Activated CD4-positive, alpha-beta memory T cell treated with anti-CD3 and anti-CD28 coated beads, Interleukin-2, amount 10 ng/mL, durations not matched to agents 7 days and 5 days (primary cell): ENCODE results near the gene TRAFD1. TPM values are rescaled to one million over a fixed set of nuclear protein-coding genes. Genes with fewer than 3 reads are reported as not detected.
A peak's percentile ranks its signal among the peaks of the same experiment; 100 is the strongest.
"Not testable (repeated sequence)": the region's sequence is repeated elsewhere in the genome, so short reads cannot be mapped to it uniquely, and the experiment has no call there.

ENCODE experiments used
- CTCF ChIA-PET: fragments of 350-600 bp; sonication (Branson Sonifier 250); formaldehyde crosslinking; loops from one replicate; lab custom pipeline; 2021; ENCODE audit warnings: antibody characterized with exemption, inconsistent platforms; lab: Charles Lee
- POLR2A ChIA-PET: fragments of 350-600 bp; sonication (Branson Sonifier 250); formaldehyde crosslinking; loops from one replicate; lab custom pipeline; 2021; ENCODE audit warnings: antibody characterized with exemption; lab: Charles Lee
- DNase-seq: peaks from one replicate; pipeline ENCODE4 v3.0.0-alpha.2; 2020
- H3K27ac Mint-ChIP-seq: one replicate; pipeline ENCODE4 v1.8.0; 2021; ENCODE audit warnings: mild to moderate bottlenecking, mixed read lengths
- H3K27me3 Mint-ChIP-seq: one replicate; pipeline ENCODE4 v1.8.0; 2021; ENCODE audit warnings: mixed read lengths
- H3K36me3 Mint-ChIP-seq: one replicate; pipeline ENCODE4 v1.8.0; 2021; ENCODE audit warnings: low read depth, mixed read lengths
- H3K4me1 Mint-ChIP-seq: one replicate; pipeline ENCODE4 v1.8.0; 2021; ENCODE audit warnings: mixed read lengths
- H3K4me3 Mint-ChIP-seq: one replicate; pipeline ENCODE4 v1.8.0; 2021; ENCODE audit warnings: mild to moderate bottlenecking, mixed read lengths
- H3K9me3 Mint-ChIP-seq: one replicate; pipeline ENCODE4 v1.8.0; 2021; ENCODE audit warnings: mixed read lengths
- total RNA-seq, 2 experiments: library from RNA; stranded (reverse); gene quantifications; one replicate each; pipeline ENCODE4 v1.2.3, GENCODE V29; 2021

Gene TRAFD1
- total RNA-seq, result 10 to 100 TPM; 74.8 to 75.5 TPM

- ChIA-PET CTCF (interaction anchor here (0.5 to 3.9 kb wide), 9 partner anchors 13 to 438 kb away, joined by 3 to 12 read pairs (median 3); partner anchors contain the start of genes ERP29, NAA25 and TMEM116), POLR2A (interaction anchor here (0.6 to 13.1 kb wide), 19 partner anchors 14 to 853 kb away, joined by 3 to 343 read pairs (median 4); partner anchors contain the start of genes ERP29, MAPKAPK5, NAA25 and OAS2)
- peaks cover 3% of the 10 kb centered on the region for H3K27me3 Mint-ChIP-seq
- peaks cover 14% of the 10 kb centered on the region for H3K36me3 Mint-ChIP-seq
- DNase-seq, result peak; percentile 99
- H3K4me3 Mint-ChIP-seq, result peak within 1 kb of the TSS; percentile 89
- H3K27ac Mint-ChIP-seq, result peak within 1 kb of the TSS; percentile 81
- H3K9me3 Mint-ChIP-seq, result no peaks in the 10 kb centered on the region
- H3K4me1 Mint-ChIP-seq, result peaks cover 41% of the 10 kb centered on the region
Measured at GRCh38 chr12:112125250-112125999, at the start of gene TRAFD1. TRAFD1 (plus strand) TSS chr12:112125560; CDS start chr12:112130523, 4,963 bp downstream.

- DNase-seq, result no peak
- no peaks in the 10 kb centered on the region for H3K27me3 Mint-ChIP-seq
- H3K4me1 Mint-ChIP-seq, result peaks cover 19% of the 10 kb centered on the region
- no peak overlapping the region for H3K27ac Mint-ChIP-seq
- ChIA-PET CTCF (interaction anchor here (0.6 to 1.8 kb wide), 10 partner anchors 8 to 247 kb away, joined by 3 to 7 read pairs (median 3); no protein-coding TSS in a partner anchor), POLR2A (interaction anchor here (0.9 to 1.0 kb wide), 3 partner anchors 10 to 75 kb away, joined by 3 to 4 read pairs (median 3); no protein-coding TSS in a partner anchor)
- H3K4me3 Mint-ChIP-seq, result no peak overlapping the region
- H3K9me3 Mint-ChIP-seq, result no peaks in the 10 kb centered on the region
- H3K36me3 Mint-ChIP-seq, result peaks cover 52% of the 10 kb centered on the region
Measured at GRCh38 chr12:112087055-112087850, 38.1 kb upstream of the TRAFD1 start.

- Mint-ChIP-seq H3K4me1 (peaks cover 16% of the 10 kb centered on the region), H3K9me3 (no peaks in the 10 kb centered on the region), H3K36me3 (peaks cover 50% of the 10 kb centered on the region), H3K4me3 (no peak overlapping the region), H3K27ac (no peak overlapping the region), H3K27me3 (no peaks in the 10 kb centered on the region)
- ChIA-PET POLR2A (interaction anchor here (0.9 kb wide), 1 partner anchor 20 kb away, joined by 3 read pairs; no protein-coding TSS in a partner anchor), CTCF (interaction anchor here (1.2 to 1.8 kb wide), 2 partner anchors 74 to 94 kb away, joined by 4 to 5 read pairs; no protein-coding TSS in a partner anchor)
- DNase-seq, result no peak
Measured at GRCh38 chr12:112087851-112088250, 37.5 kb upstream of the TRAFD1 start.

- H3K36me3 Mint-ChIP-seq, result peaks cover 47% of the 10 kb centered on the region
- no peaks in the 10 kb centered on the region for H3K9me3 Mint-ChIP-seq
- CTCF ChIA-PET, result no interaction called here
- H3K4me3 Mint-ChIP-seq, result no peak overlapping the region
- H3K27me3 Mint-ChIP-seq, result no peaks in the 10 kb centered on the region
- DNase-seq, result no peak
- H3K4me1 Mint-ChIP-seq, result peaks cover 19% of the 10 kb centered on the region
- H3K27ac Mint-ChIP-seq, result no peak overlapping the region
- POLR2A ChIA-PET, result no interaction called here
Measured at GRCh38 chr12:112091563-112091962, 33.8 kb upstream of the TRAFD1 start.

- Mint-ChIP-seq H3K27ac (peak overlapping the region; percentile 75), H3K27me3 (no peaks in the 10 kb centered on the region), H3K4me1 (peaks cover 34% of the 10 kb centered on the region), H3K4me3 (no peak overlapping the region), H3K36me3 (peaks cover 58% of the 10 kb centered on the region), H3K9me3 (no peaks in the 10 kb centered on the region)
- ChIA-PET CTCF (interaction anchor here (0.7 to 2.6 kb wide), 3 partner anchors 9 to 30 kb away, joined by 3 to 11 read pairs (median 3); no protein-coding TSS in a partner anchor), POLR2A (interaction anchor here (0.7 to 5.9 kb wide), 8 partner anchors 11 to 87 kb away, joined by 3 to 42 read pairs (median 4); partner anchors contain the start of genes NAA25 and TRAFD1)
- DNase-seq, result no peak
Measured at GRCh38 chr12:112096070-112096469, 29.3 kb upstream of the TRAFD1 start.

- no peak for DNase-seq
- Mint-ChIP-seq H3K27ac (peak overlapping the region; percentile 75), H3K36me3 (peaks cover 57% of the 10 kb centered on the region), H3K9me3 (no peaks in the 10 kb centered on the region), H3K4me1 (peaks cover 36% of the 10 kb centered on the region), H3K4me3 (no peak overlapping the region), H3K27me3 (no peaks in the 10 kb centered on the region)
- ChIA-PET POLR2A (interaction anchor here (0.7 to 5.9 kb wide), 9 partner anchors 10 to 87 kb away, joined by 3 to 42 read pairs (median 4); partner anchors contain the start of genes NAA25 and TRAFD1), CTCF (interaction anchor here (0.7 to 2.6 kb wide), 4 partner anchors 10 to 30 kb away, joined by 3 to 11 read pairs (median 3); no protein-coding TSS in a partner anchor)
Measured at GRCh38 chr12:112096667-112097066, 28.7 kb upstream of the TRAFD1 start.

GRCh38 chr12:112097641-112098040, 27.7 kb upstream of the TRAFD1 start:
- CTCF ChIA-PET, result interaction anchor here (0.6 to 2.6 kb wide), 6 partner anchors 9 to 391 kb away, joined by 3 to 11 read pairs (median 4); no protein-coding TSS in a partner anchor
- peaks cover 39% of the 10 kb centered on the region for H3K4me1 Mint-ChIP-seq
- H3K27ac Mint-ChIP-seq, result no peak overlapping the region
- peaks cover 53% of the 10 kb centered on the region for H3K36me3 Mint-ChIP-seq
- no peaks in the 10 kb centered on the region for H3K9me3 Mint-ChIP-seq
- no peaks in the 10 kb centered on the region for H3K27me3 Mint-ChIP-seq
- POLR2A ChIA-PET, result interaction anchor here (0.6 to 5.9 kb wide), 6 partner anchors 8 to 33 kb away, joined by 3 to 42 read pairs (median 8); partner anchors contain the start of genes NAA25 and TRAFD1
- no peak overlapping the region for H3K4me3 Mint-ChIP-seq
- DNase-seq, result no peak

- peaks cover 58% of the 10 kb centered on the region for H3K36me3 Mint-ChIP-seq
- CTCF ChIA-PET, result interaction anchor here (1.3 to 1.4 kb wide), 2 partner anchors 14 to 156 kb away, joined by 3 read pairs; no protein-coding TSS in a partner anchor
- not testable (repeated sequence) for H3K9me3 Mint-ChIP-seq, DNase-seq, H3K27me3 Mint-ChIP-seq, H3K27ac Mint-ChIP-seq, H3K4me3 Mint-ChIP-seq
- peaks cover 50% of the 10 kb centered on the region for H3K4me1 Mint-ChIP-seq
- POLR2A ChIA-PET, result interaction anchor here (5.9 kb wide), 1 partner anchor 7 kb away, joined by 42 read pairs; the partner anchor contains the start of gene NAA25
Measured at GRCh38 chr12:112100500-112100899, 24.9 kb upstream of the TRAFD1 start.

- Mint-ChIP-seq H3K27me3 (no peaks in the 10 kb centered on the region), H3K27ac (no peak overlapping the region), H3K4me3 (no peak overlapping the region), H3K9me3 (no peaks in the 10 kb centered on the region), H3K36me3 (peaks cover 59% of the 10 kb centered on the region), H3K4me1 (peaks cover 48% of the 10 kb centered on the region)
- no peak for DNase-seq
- ChIA-PET POLR2A (interaction anchor here (0.6 to 1.5 kb wide), 2 partner anchors 26 to 28 kb away, joined by 3 to 4 read pairs; no protein-coding TSS in a partner anchor), CTCF (interaction anchor here (1.3 kb wide), 2 partner anchors 29 to 157 kb away, joined by 3 to 4 read pairs; no protein-coding TSS in a partner anchor)
Measured at GRCh38 chr12:112102127-112102526, 23.2 kb upstream of the TRAFD1 start.

GRCh38 chr12:112102746-112103145, 22.6 kb upstream of the TRAFD1 start:
- H3K36me3 Mint-ChIP-seq, result peaks cover 55% of the 10 kb centered on the region
- H3K27me3 Mint-ChIP-seq, CTCF ChIA-PET, H3K9me3 Mint-ChIP-seq, H3K27ac Mint-ChIP-seq, H3K4me3 Mint-ChIP-seq, DNase-seq: not testable (repeated sequence)
- H3K4me1 Mint-ChIP-seq, result peaks cover 52% of the 10 kb centered on the region
- POLR2A ChIA-PET, result interaction anchor here (0.6 to 1.5 kb wide), 3 partner anchors 26 to 314 kb away, joined by 3 to 4 read pairs (median 3); no protein-coding TSS in a partner anchor

- peaks cover 43% of the 10 kb centered on the region for H3K36me3 Mint-ChIP-seq
- POLR2A ChIA-PET, result interaction anchor here (0.8 to 13.5 kb wide), 3 partner anchors 23 to 313 kb away, joined by 3 to 343 read pairs (median 7); partner anchors contain the start of genes ERP29, TMEM116 and TRAFD1
- CTCF ChIA-PET, result no interaction called here
- no peaks in the 10 kb centered on the region for H3K9me3 Mint-ChIP-seq
- no peaks in the 10 kb centered on the region for H3K27me3 Mint-ChIP-seq
- no peak for DNase-seq
- H3K4me3 Mint-ChIP-seq, result no peak overlapping the region
- H3K27ac Mint-ChIP-seq, result no peak overlapping the region
- peaks cover 46% of the 10 kb centered on the region for H3K4me1 Mint-ChIP-seq
Measured at GRCh38 chr12:112103758-112104503, 21.4 kb upstream of the TRAFD1 start.
